Measurements from ENCODE around the gene CCND2.
A peak's percentile ranks its signal among the peaks of the same experiment; 100 is the strongest.

The CCND2 gene

DNA sequence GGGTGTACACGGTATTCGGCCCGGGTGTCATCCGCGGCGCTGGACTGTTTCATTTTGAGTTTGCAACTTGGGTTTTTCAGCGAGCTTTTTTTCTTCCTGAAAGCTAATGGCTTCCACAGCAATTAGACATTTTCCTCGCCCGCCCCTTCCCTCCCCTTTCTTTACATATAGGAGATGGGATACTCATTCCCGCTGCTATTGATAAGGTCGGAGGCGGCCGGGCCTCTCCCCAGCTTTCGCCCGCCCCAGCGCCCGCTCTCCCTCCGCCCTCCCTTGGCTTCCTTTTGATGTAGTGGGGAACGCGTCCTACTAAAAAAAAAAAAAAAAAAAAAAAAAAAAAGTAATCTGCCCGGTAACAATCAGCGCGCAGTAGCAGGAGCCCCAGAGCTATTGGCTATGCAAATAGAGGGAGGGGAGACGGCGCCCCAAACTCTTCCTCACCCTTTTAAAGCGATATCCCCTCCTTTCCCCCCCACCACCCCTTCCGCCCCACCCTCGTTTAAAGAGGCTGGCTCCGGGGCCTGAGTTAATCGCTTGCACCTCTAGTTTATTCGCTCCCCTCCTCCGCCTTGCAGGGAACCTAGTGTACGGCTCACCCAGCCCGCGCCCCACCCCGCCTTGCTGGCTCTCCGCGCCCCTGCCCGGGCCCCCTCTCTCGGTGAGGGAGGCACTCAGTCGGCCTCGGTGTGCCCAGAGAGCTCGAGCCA, 1.7 kb upstream of the CCND2 start:
- TF ChIP-seq POLR2AphosphoS5 (IDR thresholded peaks at IDR 0.05; ENCODE audit: low read depth, low read length) (no peak), TAF1 (IDR thresholded peaks at IDR 0.05; ENCODE audit: borderline replicate concordance, low read depth, low read length) (peak; percentile 47; the same call in 1 of the 2 replicates), POLR2A (IDR thresholded peaks at IDR 0.05; ENCODE audit: low read depth, low read length) (no peak)
- DNase-seq (ENCODE audit: insufficient read length) (peak; percentile 64), FAIRE-seq (peak; percentile 95)

GRCh38 chr12:4272424-4273272, 914 bp upstream of the CCND2 start:
- peak; percentile 58 for TF ChIP-seq POLR2AphosphoS5 (IDR thresholded peaks at IDR 0.05; ENCODE audit: low read depth, low read length)
- no peak for TF ChIP-seq TAF1 (IDR thresholded peaks at IDR 0.05; ENCODE audit: borderline replicate concordance, low read depth, low read length)
- TF ChIP-seq POLR2A (IDR thresholded peaks at IDR 0.05; ENCODE audit: low read depth, low read length): peak; percentile 71
- no peak for FAIRE-seq
- no peak for DNase-seq (ENCODE audit: insufficient read length)

DNA sequence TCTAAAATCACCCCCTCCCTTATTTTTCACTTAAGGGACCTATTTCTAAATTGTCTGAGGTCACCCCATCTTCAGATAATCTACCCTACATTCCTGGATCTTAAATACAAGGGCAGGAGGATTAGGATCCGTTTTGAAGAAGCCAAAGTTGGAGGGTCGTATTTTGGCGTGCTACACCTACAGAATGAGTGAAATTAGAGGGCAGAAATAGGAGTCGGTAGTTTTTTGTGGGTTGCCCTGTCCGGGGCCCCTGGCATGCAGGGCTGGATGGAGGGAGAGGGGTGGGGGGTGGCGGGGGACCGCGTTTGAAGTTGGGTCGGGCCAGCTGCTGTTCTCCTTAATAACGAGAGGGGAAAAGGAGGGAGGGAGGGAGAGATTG, 300 bp upstream of the CCND2 start:
- FAIRE-seq: peak; percentile 5
- DNase-seq (ENCODE audit: insufficient read length): no peak
- TF ChIP-seq TAF1 (IDR thresholded peaks at IDR 0.05; ENCODE audit: borderline replicate concordance, low read depth, low read length) (no peak), POLR2AphosphoS5 (IDR thresholded peaks at IDR 0.05; ENCODE audit: low read depth, low read length) (no peak), POLR2A (IDR thresholded peaks at IDR 0.05; ENCODE audit: low read depth, low read length) (no peak)

- no peak for DNase-seq (ENCODE audit: insufficient read length)
- TF ChIP-seq POLR2AphosphoS5 (IDR thresholded peaks at IDR 0.05; ENCODE audit: low read depth, low read length): 0 out of 2 replicates have a peak, but pooled peaks have one; percentile 47
- no peak for TF ChIP-seq TAF1 (IDR thresholded peaks at IDR 0.05; ENCODE audit: borderline replicate concordance, low read depth, low read length)
- TF ChIP-seq POLR2A (IDR thresholded peaks at IDR 0.05; ENCODE audit: low read depth, low read length): no peak
- no peak for FAIRE-seq
Measured at GRCh38 chr12:4274396-4275015, 944 bp downstream of the CCND2 start.

DNA sequence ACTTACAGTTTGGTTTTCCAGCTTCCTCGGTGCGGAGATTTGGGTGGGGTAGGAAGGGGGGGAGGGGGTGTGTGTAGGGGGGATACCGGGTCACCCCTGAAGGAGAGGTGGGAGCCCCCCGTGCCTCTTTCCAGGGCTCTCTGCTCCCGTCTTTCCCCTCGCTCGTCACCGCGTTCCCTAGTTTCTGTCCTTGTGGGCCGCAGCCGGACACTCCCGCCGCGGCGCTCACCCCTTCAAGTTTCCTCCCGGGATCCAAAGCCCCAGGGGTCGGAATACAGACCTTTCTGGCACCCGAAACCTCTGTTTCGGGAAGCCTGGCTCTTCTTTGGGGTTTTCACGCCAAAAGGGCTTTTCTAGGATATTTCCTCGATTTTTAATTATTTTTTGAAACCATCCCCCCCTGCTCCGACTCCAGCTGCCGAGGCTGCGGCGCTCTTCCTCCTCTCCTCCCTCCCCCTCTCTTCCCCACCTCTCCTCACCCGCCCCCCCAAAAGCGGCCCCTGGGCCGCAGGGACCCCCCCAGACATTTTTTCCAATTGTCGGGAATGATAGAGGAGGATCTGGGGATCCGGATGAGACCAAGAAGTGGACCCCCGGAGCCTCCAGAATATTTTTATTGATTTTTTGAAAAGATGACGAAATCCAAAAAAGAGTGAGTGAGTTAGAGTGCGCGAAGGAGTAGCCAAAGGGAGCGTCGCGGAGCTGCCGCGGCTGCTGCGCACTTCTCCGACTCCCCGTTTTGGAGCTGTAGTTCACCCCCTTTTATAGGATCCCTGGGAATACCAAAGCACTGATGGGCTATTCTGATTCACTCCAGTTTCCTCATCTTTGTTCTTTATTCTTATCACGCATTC, 1.7 kb downstream of the CCND2 start:
- FAIRE-seq: no peak
- 0 out of 2 replicates have a peak, but pooled peaks have one; percentile 8 for TF ChIP-seq POLR2A (IDR thresholded peaks at IDR 0.05; ENCODE audit: low read depth, low read length)
- TF ChIP-seq TAF1 (IDR thresholded peaks at IDR 0.05; ENCODE audit: borderline replicate concordance, low read depth, low read length): no peak
- TF ChIP-seq POLR2AphosphoS5 (IDR thresholded peaks at IDR 0.05; ENCODE audit: low read depth, low read length): no peak
- DNase-seq (ENCODE audit: insufficient read length): no peak

DNA sequence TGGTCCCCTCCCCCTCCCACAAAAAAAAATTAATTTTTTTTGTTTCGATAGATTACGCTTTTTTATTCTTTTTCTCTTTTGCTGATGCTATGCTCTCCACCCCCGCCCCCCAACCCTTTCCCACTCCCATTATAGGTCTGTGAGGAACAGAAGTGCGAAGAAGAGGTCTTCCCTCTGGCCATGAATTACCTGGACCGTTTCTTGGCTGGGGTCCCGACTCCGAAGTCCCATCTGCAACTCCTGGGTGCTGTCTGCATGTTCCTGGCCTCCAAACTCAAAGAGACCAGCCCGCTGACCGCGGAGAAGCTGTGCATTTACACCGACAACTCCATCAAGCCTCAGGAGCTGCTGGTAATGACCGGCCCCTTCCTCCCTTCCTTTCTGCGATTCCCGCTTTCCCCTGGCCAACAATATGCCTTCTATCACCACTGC, 2.3 kb downstream of the CCND2 start:
- FAIRE-seq (peak; percentile 79), DNase-seq (ENCODE audit: insufficient read length) (no peak)
- no peak for TF ChIP-seq POLR2AphosphoS5 (IDR thresholded peaks at IDR 0.05; ENCODE audit: low read depth, low read length)
- TF ChIP-seq TAF1 (IDR thresholded peaks at IDR 0.05; ENCODE audit: borderline replicate concordance, low read depth, low read length): no peak
- 0 out of 2 replicates have a peak, but pooled peaks have one; percentile 10 for TF ChIP-seq POLR2A (IDR thresholded peaks at IDR 0.05; ENCODE audit: low read depth, low read length)

DNA sequence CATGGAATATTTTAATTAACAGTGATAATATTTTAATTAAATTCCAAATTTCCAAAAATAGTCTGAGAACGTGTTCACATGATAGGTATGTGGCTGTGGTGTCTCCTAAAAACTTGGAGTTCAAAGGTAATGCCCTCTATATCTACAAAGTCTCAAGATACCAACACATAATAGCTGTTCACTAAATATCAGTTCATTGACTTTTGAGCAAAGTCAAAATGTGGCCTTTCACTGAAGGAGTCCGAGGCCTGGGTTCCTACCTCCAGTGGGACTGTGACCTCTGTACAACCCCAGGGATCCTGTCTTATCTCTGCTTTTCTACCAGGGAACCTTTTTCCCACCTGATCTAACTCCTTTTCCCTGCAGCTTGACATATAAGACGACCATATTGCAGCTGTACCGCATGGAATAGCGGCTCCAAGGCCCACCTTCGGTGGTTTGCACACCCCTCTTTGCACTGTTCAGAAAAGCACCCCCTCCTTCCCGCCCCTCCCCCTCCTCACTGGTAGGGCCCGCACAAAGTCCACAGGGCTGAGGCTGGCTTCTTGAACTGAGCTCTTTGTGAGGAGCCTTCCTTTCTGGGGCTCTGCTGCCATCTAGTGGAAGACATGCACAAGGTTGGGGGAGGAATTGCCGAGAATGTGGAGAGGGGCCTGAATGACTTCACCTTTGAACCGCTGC, 3.1 kb downstream of the CCND2 start:
- peak; percentile 61; the same call in 1 of the 2 replicates for TF ChIP-seq POLR2A (IDR thresholded peaks at IDR 0.05; ENCODE audit: low read depth, low read length)
- no peak for TF ChIP-seq TAF1 (IDR thresholded peaks at IDR 0.05; ENCODE audit: borderline replicate concordance, low read depth, low read length)
- DNase-seq (ENCODE audit: insufficient read length) (peak; percentile 64), FAIRE-seq (peak; percentile 93)

GRCh38 chr12:4277205-4277543, 3.6 kb downstream of the CCND2 start:
- DNase-seq (ENCODE audit: insufficient read length): no peak
- TF ChIP-seq POLR2AphosphoS5 (IDR thresholded peaks at IDR 0.05; ENCODE audit: low read depth, low read length): no peak
- TF ChIP-seq POLR2A (IDR thresholded peaks at IDR 0.05; ENCODE audit: low read depth, low read length): no peak
- TF ChIP-seq TAF1 (IDR thresholded peaks at IDR 0.05; ENCODE audit: borderline replicate concordance, low read depth, low read length): no peak
- FAIRE-seq: no peak

GRCh38 chr12:4277857-4278256, 4.3 kb downstream of the CCND2 start:
- FAIRE-seq (no peak), DNase-seq (ENCODE audit: insufficient read length) (no peak)
- peak; percentile 26; the same call in 1 of the 2 replicates for TF ChIP-seq POLR2A (IDR thresholded peaks at IDR 0.05; ENCODE audit: low read depth, low read length)
- no peak for TF ChIP-seq TAF1 (IDR thresholded peaks at IDR 0.05; ENCODE audit: borderline replicate concordance, low read depth, low read length)
- peak; percentile 46 for TF ChIP-seq POLR2AphosphoS5 (IDR thresholded peaks at IDR 0.05; ENCODE audit: low read depth, low read length)

All from GM12892 (cell line).